Endothelial cell of umbilical vein (primary cell): Measurements from ENCODE around the gene IL36RN. TPM values are rescaled to one million over a fixed set of nuclear protein-coding genes. Genes with fewer than 3 reads are reported as not detected.

ENCODE experiments used
- BruUV-seq: library from RNA; stranded (reverse); fragments of 400-500 nt; replicated peaks from 2 replicates; lab custom pipeline; 2021; lab: Mats Ljungman, UMichigan
- CTCF ChIA-PET: fragments of 300-600, 350-600 bp; sonication (Branson Sonifier 250); formaldehyde crosslinking; loops from one replicate; lab custom pipeline; 2021; ENCODE audit warnings: antibody characterized with exemption, inconsistent platforms; lab: Charles Lee
- POLR2A ChIA-PET: fragments of 300-600, 350-600 bp; sonication (Branson Sonifier 250); formaldehyde crosslinking; loops from one replicate; lab custom pipeline; 2021; ENCODE audit warnings: antibody characterized with exemption, inconsistent platforms; lab: Charles Lee
- DNase-seq: peaks from one replicate; pipeline ENCODE4 v3.0.0-alpha.2; 2011; ENCODE audit warnings: low read depth, low spot score
- FAIRE-seq: peaks from 2 replicates; lab custom pipeline; 2011; peaks lifted over from hg19 to GRCh38; lab: Jason Lieb, UNC
- H2AFZ ChIP-seq: 2 replicates; pipeline ENCODE4 v1.6.0; 2012; ENCODE audit warnings: low read depth, low read length, control low read depth, inconsistent platforms
- H3K27ac ChIP-seq: 2 replicates; pipeline ENCODE4 v1.5.1; 2011; ENCODE audit warnings: low read depth, mild to moderate bottlenecking, control low read depth, low read length, moderate library complexity; ENCODE audit not compliant: insufficient read depth
- H3K27me3 ChIP-seq, 2 experiments: 2 replicates each; pipeline versions ENCODE4 v1.6.0 to v1.6.1; 2011; ENCODE audit warnings: low read length in 2 of 2, mixed read lengths in 1 of 2; ENCODE audit not compliant: control insufficient read depth in 2 of 2, insufficient read depth in 2 of 2
- H3K36me3 ChIP-seq, 2 experiments: 2 replicates in 1 of 2; 3 replicates in 1 of 2; pipeline ENCODE4 v1.5.1; 2011; ENCODE audit warnings: low read length in 2 of 2, mild to moderate bottlenecking in 1 of 2, moderate library complexity in 1 of 2; ENCODE audit not compliant: control insufficient read depth in 2 of 2, insufficient read depth in 2 of 2; ENCODE audit errors: extremely low read depth in 1 of 2
- H3K4me1 ChIP-seq: 3 replicates; pipeline ENCODE4 v1.5.1; 2011; ENCODE audit warnings: mild to moderate bottlenecking, low read length; ENCODE audit not compliant: control insufficient read depth, insufficient read depth; ENCODE audit errors: extremely low read depth
- H3K4me2 ChIP-seq: 2 replicates; pipeline ENCODE4 v1.6.1; 2011; ENCODE audit warnings: low read length, control low read depth, mixed read lengths; ENCODE audit not compliant: insufficient read depth
- H3K4me3 ChIP-seq, 3 experiments: fragments of 200-600 bp in 1 of 3; sonication (generic), shearing (Covaris generic) in 1 of 3; replicated peaks in 1 of 3; 2 replicates each; pipeline ENCODE4 v1.5.1; 2011 to 2016; ENCODE audit warnings: control low read depth in 3 of 3, low read length in 3 of 3, mild to moderate bottlenecking in 2 of 3, inconsistent platforms in 1 of 3, low read depth in 1 of 3, moderate library complexity in 1 of 3; ENCODE audit not compliant: insufficient read depth in 1 of 3
- H3K79me2 ChIP-seq: 2 replicates; pipeline ENCODE4 v1.6.0; 2012; ENCODE audit warnings: low read length, inconsistent platforms; ENCODE audit not compliant: control insufficient read depth, insufficient read depth
- H3K9ac ChIP-seq: replicated peaks from 2 replicates; pipeline ENCODE3; 2011; ENCODE audit warnings: low read length, control low read depth; ENCODE audit not compliant: insufficient read depth; ENCODE audit errors: extremely low read depth
- H3K9me1 ChIP-seq: replicated peaks from 3 replicates; pipeline ENCODE4 v1.6.0; 2011; ENCODE audit warnings: mild to moderate bottlenecking, low read length; ENCODE audit not compliant: control insufficient read depth, insufficient read depth; ENCODE audit errors: extremely low read depth
- H3K9me3 ChIP-seq: replicated peaks from 2 replicates; pipeline ENCODE4 v1.5.1; 2012; ENCODE audit warnings: low read length, inconsistent platforms; ENCODE audit not compliant: control insufficient read depth, insufficient read depth
- H4K20me1 ChIP-seq: replicated peaks from 2 replicates; pipeline ENCODE3; 2011; ENCODE audit warnings: mild to moderate bottlenecking, low read length; ENCODE audit not compliant: control insufficient read depth, insufficient read depth; ENCODE audit errors: extremely low read depth
- EZH2 ChIP-seq: IDR thresholded peaks from 2 replicates; pipeline ENCODE4 v1.6.1; 2012; ENCODE audit warnings: borderline replicate concordance, low read depth, mild to moderate bottlenecking, moderate library complexity, low read length, inconsistent platforms; ENCODE audit not compliant: severe bottlenecking
- FOS ChIP-seq: IDR thresholded peaks from 2 replicates; pipeline ENCODE4 v1.6.1; 2011; ENCODE audit warnings: mild to moderate bottlenecking, low read length, moderate library complexity, borderline replicate concordance; ENCODE audit not compliant: insufficient read depth
- GATA2 ChIP-seq: IDR thresholded peaks from 2 replicates; pipeline ENCODE4 v1.7.0; 2011; ENCODE audit warnings: low read depth, mild to moderate bottlenecking, moderate library complexity, mixed read lengths, low read length; ENCODE audit not compliant: insufficient read length, insufficient read depth
- JUN ChIP-seq: IDR thresholded peaks from 2 replicates; pipeline ENCODE4 v1.6.1; 2011; ENCODE audit warnings: borderline replicate concordance, low read depth; ENCODE audit not compliant: insufficient read length, insufficient read depth
- MYC ChIP-seq: IDR thresholded peaks from one replicate; pipeline ENCODE4 v1.6.1; 2011; ENCODE audit warnings: mild to moderate bottlenecking, low read depth, low read length
- POLR2A ChIP-seq: IDR thresholded peaks from 2 replicates; pipeline ENCODE4 v1.6.1; 2012; ENCODE audit warnings: low read depth, mild to moderate bottlenecking, control low read depth, low read length
- POLR2AphosphoS5 ChIP-seq: IDR thresholded peaks from 2 replicates; pipeline ENCODE4 v1.6.1; 2012; ENCODE audit warnings: low read depth, mild to moderate bottlenecking, control low read depth, low read length, moderate library complexity; ENCODE audit not compliant: insufficient read depth
- dilution Hi-C: fragments of 300-500 bp; cut with MboI; formaldehyde crosslinking; loops from one replicate; pipeline ENCODE4 v1.15.0; 2019; ENCODE audit warnings: low sequenced_read_pairs; ENCODE audit not compliant: extremely low pct_ligation_motif_present
- intact Hi-C: fragments of 100-400 bp; cut with micrococcal nuclease; formaldehyde crosslinking; loops from one replicate; pipeline ENCODE4 v1.10.0; 2022
- polyA plus RNA-seq, 4 experiments: library from polyadenylated mRNA; depleted of rRNA in 3 of 4; stranded (reverse) in 3 of 4; unstranded in 1 of 4; fragments of >200 nt; gene quantifications; 2 replicates each; pipeline versions ENCODE4 v1.2.1 to v1.2.3, GENCODE V29; 2011 to 2012; ENCODE audit warnings: missing spikeins in 1 of 4
- total RNA-seq: library from RNA; stranded (reverse); gene quantifications from 2 replicates; pipeline ENCODE4 v1.2.3, GENCODE V29; 2021
- TF ChIP-seq, protein P1 (sequence below): IDR thresholded peaks from 2 replicates; pipeline ENCODE4 v1.6.1; 2011; ENCODE audit not compliant: insufficient read depth, insufficient read length
- TF ChIP-seq, protein P2 (sequence below), 2 donors: IDR thresholded peaks; 1 replicate in 1 of 2; 2 replicates in 1 of 2; pipeline ENCODE4 v1.5.1; 2011; ENCODE audit warnings: low read length in 2 of 2, mild to moderate bottlenecking in 2 of 2, moderate library complexity in 2 of 2, control low read depth in 1 of 2, inconsistent platforms in 1 of 2, low read depth in 1 of 2; ENCODE audit not compliant: insufficient read depth in 1 of 2; ENCODE audit errors: extremely low read depth in 1 of 2

Gene IL36RN
- total and polyA plus RNA-seq, 2 donors (not counting 3 experiments of a cell fraction or from before 2014, with no cell fraction given), result not detected

DNA sequence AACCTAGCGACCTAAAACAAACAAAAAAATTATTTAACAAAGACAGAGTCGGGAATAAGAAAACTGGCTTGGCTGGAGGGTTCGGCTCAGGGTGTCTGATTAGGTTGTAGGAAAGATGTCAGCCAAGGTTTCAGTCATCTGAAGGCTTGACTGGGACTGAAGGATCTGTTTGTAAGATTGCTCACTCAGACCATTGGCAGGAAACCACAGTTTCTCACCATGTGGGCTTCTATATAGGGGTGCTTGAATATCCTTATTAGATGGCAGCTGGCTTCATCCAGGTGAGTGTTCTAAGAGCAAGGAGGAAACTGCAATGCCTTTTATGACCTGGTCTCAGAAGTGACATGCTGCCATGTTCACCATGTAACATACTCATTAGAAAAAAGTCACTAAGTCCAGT lies 5.3 kb upstream of the IL36RN start:
- FAIRE-seq (no peak), DNase-seq (no peak)
- no peaks in the 10 kb centered on the region for H3K4me1 ChIP-seq
- H3K4me3 ChIP-seq, result no peak overlapping the region
- H3K27me3 ChIP-seq, result no peaks in the 10 kb centered on the region
- H3K4me2 ChIP-seq, result no peak overlapping the region
- no peaks in the 10 kb centered on the region for H3K9me3 ChIP-seq
- H2AFZ ChIP-seq, result no peak overlapping the region
- intact Hi-C loops, result no loop called here
- CTCF ChIA-PET, result no interaction called here
- BruUV-seq, result no TSS peak
- H3K9me1 ChIP-seq, result no peaks in the 10 kb centered on the region
- H3K36me3 ChIP-seq, result no peaks in the 10 kb centered on the region
- H3K27ac ChIP-seq, result no peak overlapping the region
- dilution Hi-C loops, result no loop called here
- H3K9ac ChIP-seq, result no peak overlapping the region
- H4K20me1 ChIP-seq, result no peaks in the 10 kb centered on the region
- TF ChIP-seq GATA2, result no peak
- no peak for TF ChIP-seq POLR2AphosphoS5
- TF ChIP-seq, protein P1, sequence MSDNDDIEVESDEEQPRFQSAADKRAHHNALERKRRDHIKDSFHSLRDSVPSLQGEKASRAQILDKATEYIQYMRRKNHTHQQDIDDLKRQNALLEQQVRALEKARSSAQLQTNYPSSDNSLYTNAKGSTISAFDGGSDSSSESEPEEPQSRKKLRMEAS, result no peak
- TF ChIP-seq FOS, result no peak
- TF ChIP-seq, protein P2, sequence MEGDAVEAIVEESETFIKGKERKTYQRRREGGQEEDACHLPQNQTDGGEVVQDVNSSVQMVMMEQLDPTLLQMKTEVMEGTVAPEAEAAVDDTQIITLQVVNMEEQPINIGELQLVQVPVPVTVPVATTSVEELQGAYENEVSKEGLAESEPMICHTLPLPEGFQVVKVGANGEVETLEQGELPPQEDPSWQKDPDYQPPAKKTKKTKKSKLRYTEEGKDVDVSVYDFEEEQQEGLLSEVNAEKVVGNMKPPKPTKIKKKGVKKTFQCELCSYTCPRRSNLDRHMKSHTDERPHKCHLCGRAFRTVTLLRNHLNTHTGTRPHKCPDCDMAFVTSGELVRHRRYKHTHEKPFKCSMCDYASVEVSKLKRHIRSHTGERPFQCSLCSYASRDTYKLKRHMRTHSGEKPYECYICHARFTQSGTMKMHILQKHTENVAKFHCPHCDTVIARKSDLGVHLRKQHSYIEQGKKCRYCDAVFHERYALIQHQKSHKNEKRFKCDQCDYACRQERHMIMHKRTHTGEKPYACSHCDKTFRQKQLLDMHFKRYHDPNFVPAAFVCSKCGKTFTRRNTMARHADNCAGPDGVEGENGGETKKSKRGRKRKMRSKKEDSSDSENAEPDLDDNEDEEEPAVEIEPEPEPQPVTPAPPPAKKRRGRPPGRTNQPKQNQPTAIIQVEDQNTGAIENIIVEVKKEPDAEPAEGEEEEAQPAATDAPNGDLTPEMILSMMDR (IDR thresholded peaks at IDR 0.05; ENCODE audit: extremely low read depth in 1 of 2, insufficient read depth in 1 of 2, low read depth in 1 of 2, low read length in 2 of 2), result no peak
- TF ChIP-seq POLR2A, result no peak
- TF ChIP-seq MYC, result no peak
- TF ChIP-seq JUN, result no peak
- TF ChIP-seq EZH2, result no peak
- H3K79me2 ChIP-seq, result no peaks in the 10 kb centered on the region
- POLR2A ChIA-PET, result no interaction called here
